HPDE6-E6E7 (cell line): ENCODE measurements around the gene CHD3.

Source experiments
- DNase-seq: peaks from one replicate; pipeline ENCODE4 v3.0.0; 2011; ENCODE audit warnings: missing footprints; ENCODE audit errors: extremely low spot score

Gene CHD3

GRCh38 chr17:7864995-7865650 lies 23.5 kb upstream of the CHD3 start:
- DNase-seq: no peak

DNA sequence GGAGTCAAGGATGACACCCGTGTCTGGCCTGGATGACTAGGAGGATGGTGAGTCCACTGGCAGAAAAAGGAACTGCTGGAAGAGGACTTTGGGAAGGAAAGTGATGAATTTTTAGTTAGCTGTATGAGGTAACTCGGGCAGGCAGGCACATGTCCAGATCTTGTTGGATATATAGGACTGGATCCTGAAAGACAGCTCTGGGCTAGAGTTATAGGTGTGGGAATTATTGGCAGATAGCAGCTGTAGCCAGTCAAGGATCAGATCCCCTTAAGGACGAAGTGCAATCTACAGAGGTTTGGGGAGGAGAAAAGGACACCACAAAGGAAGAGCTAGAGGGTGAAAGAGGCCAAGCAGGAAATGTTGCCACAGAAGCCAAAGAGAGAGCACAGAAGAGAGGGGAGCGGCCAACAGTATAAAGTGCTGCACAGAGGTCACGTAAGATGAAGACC lies 20.7 kb upstream of the CHD3 start:
- peak; percentile 64 for DNase-seq

DNA sequence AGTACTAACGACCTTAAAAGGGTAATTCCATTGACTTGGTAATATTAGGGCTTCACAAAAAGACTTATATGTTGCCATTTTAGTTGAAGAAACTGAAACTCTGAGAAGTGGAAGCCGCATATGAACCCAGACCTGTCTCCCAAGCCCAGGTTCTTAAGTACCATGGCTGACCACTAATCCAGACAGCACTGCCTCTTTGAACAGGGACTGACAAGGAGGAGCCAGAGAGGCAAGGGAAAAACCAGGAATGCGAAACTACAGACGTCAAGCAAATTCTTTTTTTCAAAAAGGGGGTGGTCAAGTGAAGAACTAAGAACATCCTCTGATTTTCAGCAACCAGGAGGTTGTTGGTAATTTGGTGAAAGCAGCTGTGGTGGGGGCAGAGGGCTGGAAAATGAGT lies 15.5 kb upstream of the CHD3 start:
- DNase-seq: no peak

DNA sequence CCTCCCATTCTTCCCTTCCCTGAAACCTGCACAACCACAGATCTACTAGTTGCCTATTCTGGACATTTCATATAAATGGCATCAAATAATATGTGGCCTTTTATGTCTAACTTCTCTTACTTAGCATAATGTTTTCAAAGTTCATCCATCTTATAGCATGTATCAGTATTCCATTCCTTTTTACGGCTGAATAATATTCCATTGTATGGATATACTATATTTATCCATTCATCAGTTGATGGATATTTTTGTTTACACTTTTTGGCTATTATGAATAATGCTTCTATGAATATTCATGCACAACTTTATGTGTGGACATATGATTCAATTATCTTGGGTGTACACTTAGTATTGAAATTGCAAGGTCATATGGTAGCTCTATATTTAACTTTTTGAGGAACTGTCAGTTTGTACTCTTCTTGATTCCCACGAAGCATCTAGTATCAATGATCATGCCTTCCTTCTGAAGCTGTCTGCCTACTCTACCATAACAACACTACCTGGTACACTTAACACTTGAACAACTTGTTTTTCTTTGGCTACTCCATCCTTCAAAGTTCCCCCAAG lies 12.7 kb upstream of the CHD3 start:
- DNase-seq: no peak

DNA sequence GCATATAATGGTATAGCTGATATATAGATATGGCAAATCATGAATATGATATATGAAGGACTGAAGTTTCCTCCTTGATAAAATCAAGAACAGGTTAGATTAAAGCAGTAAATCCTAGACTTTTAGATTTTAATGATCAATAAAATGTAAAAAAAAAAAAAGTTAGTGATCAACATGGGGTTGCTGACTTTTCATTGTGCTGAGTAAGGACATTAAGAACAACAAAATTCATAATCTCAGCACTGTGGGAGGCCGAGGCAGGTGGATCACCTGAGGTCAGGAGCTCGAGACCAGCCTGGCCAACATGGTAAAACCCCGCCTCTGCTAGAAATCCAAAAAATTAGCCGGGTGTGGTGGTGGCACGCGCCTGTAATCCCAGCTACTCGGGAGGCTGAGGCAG lies 10.4 kb upstream of the CHD3 start:
- DNase-seq: no peak

DNA sequence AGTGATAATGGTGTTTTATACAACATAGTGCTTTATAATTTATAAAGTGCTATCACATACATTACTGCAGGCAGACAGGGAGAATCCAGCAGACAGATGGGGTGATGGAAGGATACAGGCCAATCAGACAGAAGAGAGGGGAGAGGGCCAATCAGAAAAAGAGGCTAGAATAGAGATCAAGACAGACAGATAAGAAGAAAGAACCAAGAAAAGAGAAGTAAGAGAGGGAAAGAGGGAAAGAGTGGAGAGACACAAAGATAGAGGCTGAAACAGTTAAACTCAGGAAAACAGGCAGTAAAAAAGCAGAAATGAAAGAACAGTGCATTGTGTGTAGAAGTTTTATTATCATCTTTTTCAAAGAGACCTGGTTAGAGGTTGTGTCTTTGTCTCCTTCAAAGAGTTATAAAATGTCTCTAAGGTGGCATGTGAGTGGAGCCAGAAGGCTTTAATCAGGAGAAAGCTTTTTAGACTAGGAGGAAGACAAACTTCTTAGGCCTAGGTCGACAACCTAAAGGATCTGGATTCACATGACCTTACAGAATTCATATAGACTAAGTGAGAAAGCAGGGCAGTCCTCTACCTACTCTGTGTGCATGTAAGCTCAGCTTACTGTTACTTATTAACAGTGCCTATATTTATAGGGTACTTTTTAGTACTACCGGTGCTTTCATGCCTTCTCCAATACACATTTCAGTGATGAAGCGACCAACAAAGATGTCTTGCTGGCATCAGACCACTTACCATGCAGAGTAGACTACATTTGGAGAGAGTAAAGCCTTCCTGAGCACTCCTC lies 8.3 kb upstream of the CHD3 start:
- no peak for DNase-seq

DNA sequence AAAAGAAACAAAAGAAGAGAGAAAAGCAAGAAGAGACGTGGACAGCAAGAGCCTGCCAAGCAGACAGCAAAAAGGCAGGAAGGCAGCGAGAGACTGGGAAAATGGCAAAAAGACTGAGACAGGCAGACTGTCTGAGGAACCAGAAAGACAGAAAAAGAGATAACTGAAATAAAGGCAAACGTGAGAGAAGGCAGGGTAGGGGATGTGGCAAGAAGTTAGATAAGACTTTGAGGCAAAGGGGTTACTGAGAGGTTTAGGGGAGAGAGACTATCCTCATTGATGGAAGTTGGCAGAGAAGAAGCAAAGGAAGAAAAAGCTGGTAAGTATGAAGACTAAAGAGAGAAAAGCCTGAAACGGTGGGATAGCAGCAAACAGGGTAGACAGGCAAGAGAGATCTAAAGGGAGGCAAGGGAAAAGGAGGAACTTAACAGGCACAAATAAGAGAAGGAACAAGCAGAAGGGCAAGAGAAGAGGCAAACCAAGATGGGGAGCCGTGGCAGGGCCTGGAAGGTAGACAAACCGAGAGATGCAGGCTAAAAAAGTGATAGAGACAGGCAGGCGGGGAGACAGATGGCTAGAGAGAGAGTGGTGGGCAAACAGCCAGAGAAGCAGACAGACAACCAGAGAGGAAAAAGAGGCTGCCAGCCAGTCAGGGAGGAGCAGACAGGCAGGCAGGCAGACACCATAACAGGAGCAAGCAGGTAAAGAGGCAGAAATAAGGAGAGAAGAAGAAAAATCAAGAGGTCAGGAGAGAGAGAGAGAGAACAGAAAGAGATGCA lies 7.1 kb upstream of the CHD3 start:
- no peak for DNase-seq

GRCh38 chr17:7882068-7882467 lies 6.5 kb upstream of the CHD3 start:
- no peak for DNase-seq

- DNase-seq: no peak
Measured at GRCh38 chr17:7882629-7883028, 6.0 kb upstream of the CHD3 start.

- DNase-seq: no peak
Measured at GRCh38 chr17:7883781-7884386, 4.7 kb upstream of the CHD3 start.

- no peak for DNase-seq
Measured at GRCh38 chr17:7884581-7885366, 3.8 kb upstream of the CHD3 start.

DNA sequence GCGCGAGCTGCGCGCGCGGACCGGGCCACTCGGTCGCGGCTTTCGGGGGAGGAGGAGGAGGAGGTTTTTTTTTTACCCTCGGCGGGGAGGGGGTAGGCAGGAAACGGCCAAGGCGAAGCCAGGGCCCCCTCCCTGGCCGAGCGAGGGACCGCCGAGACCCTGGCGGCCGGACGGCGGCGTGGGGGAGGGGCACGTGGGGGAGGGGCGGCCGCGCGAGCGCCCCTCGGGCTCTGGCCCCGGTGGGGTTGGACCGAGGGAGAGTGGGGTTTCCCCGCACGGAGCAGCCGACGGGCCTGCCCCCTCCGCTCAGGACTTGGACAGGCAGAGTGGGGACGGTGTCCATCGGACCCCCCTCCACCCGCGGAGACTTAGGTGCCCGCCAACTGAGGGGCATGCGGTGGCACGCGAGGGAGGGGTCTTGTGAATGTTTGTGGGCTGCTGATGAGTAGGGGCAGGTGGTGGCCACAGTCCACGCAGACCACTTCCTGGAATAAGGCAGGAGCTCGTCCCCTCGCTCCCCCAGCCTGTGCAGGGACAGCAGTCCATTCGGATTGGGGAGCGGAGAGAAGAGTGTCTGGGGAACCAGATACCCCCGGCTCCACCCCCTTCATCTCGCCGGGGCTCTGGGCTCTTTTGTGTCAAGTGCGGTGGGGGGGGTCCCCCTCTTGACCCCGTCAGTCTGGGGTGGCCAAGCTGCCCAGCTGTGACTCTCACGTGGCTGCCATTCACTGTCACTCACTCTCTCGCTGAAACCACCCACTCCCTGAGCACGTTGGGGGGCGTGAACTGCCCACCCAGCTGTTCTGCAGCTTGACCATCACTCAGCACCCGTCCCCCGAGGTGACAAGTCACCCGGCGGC lies 3.0 kb upstream of the CHD3 start:
- DNase-seq: no peak

DNA sequence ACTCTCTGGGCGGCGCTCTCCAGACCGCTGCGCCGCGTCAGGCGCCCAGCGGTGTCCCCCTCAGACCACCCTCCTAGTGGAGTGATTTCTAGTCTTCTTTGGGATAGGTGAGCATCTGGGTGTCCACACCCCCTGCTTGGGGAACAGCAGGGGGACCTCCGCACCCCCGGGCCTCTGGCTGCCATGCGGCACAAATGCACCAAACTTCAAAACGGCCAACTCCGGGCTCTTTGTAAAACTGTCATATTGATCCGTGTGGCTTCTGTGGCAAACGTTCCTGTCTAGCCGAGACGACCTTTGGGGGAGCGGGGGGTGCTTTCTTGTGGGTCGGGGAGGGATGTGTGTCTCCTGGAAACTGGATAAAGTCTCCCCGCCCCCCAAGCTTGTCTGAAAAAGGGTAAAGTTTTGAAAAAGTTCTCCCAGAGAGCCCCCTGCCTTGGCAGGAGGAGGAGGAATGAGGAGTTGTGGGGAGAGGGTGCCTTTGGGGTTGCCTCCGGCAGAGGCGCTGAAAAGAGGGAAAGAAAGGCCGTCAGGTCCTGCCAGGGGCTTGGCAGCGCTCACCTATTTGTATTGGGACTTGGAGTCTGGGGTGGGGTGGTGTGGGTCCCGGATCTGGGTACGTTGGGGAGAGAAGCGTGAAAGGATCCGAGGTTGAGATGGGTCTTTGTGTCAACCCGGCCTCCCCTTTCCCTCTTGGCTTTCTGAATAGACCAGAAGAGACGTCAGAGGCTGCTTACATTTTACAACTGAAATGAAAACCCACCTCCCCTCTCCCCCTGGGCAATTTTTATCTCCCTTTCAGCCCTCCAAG lies 2.2 kb upstream of the CHD3 start:
- peak; percentile 20 for DNase-seq

DNA sequence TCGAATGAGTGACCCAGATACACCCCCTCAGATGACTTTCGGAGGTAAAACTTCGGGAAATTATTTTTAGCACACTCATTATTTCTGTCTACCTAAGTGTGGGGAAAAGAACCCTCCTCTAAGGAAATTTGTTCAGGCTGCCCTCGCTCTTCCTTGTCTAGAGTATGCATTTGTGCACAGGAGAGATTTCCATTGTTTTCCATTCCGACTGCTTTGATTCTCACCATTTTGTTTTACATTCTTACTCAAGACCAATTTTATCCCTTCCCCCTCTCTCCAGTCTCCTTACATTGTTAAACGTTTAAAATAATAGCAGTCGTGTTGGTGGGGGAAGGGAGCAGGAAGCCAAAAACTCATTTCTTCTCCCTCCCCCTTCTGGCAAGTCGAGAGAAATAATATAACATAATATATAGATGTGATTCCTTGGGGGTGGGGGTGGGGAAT lies 1.5 kb upstream of the CHD3 start:
- no peak for DNase-seq

DNA sequence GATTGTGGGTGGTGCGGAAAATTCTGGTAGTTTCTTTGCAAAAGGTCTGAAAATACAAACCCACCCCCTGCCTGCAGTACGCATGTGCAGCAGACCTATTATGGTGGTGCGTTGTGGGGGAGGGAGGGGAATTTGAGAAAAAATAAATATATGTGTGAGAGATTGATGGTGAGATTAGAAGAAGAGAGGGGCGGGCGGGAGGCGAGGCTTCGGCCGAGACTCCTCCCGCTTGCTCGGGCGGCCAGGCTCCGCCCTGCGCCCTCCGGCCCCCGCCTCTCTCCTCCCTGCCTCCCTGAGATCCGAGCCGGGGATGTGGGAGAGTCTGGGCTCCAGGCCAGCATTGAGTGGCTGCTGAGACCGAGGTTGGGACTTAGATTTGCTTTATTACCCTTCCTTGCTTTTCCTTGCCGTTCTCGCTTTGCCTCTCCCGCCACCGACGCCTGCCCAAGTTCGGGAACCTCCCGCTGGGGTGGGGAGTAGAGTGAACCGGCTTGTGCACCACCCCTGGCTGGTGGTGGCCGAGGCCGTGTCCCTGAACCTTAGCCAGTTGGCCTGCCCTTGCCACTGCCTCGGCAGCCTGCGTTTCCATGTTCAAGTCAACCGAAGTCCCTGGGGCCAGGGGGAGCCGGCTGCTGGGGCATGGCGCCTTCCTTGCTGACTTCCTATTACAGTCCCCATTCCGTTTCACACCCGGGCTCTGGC lies 956 bp upstream of the CHD3 start:
- peak; percentile 79 for DNase-seq

DNA sequence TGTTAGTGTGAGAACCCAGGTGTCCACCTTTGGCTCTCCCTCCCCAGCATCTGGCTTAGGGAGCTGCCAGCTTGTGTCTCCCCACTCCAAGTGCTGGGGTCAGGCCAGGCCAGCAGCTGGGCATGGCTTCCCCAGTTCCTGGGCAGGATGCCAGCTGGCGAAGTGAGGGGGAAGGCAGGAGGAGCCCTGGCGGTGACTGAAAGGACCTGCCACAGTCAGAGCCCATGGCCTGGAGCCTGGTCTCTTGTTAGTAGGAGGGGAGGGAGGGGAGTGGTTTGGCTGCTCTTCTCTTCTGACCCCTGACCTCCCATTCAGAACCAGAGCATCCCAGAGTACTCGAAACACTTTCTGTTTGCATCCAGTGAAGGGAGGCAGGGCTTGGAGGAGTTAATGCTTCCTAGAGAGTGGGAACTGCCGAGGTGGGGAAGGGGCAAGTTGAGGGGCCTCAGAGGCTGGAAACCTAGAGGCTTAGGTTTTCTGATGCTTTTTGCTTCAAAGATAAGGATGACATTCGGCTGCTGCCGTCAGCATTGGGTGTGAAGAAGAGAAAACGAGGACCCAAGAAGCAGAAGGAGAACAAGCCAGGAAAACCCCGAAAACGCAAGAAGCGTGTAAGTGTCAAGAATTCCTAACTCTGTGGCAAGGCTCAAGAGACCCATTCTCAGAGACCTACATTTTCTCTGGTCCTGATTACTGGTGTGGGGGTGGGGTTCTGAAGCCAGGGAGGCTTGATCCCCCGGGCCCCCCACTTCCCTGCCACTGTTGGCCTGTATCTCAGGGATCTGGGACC lies 772 bp downstream of the CHD3 start:
- DNase-seq: peak; percentile 69

GRCh38 chr17:7893187-7893880 lies 4.7 kb downstream of the CHD3 start:
- DNase-seq: no peak
